ENCODE data around the gene TMEM86A. TPM values are rescaled to one million over a fixed set of nuclear protein-coding genes. Genes with fewer than 3 reads are reported as not detected.

TMEM86A gene
- total and polyA plus RNA-seq, 2 of the 13 experiments (the other 11 are each of a cell fraction or from before 2014, with no cell fraction given): 0.03 to 0.07 TPM

GRCh38 chr11:18700375-18700774 lies 1.8 kb downstream of the TMEM86A start:
- Histone ChIP-seq H3K9me3 (ENCODE audit: low read length) (no peaks in the 10 kb centered on the region), H3K4me3 (replicated peaks in 1 of 3; ENCODE audit: insufficient read depth in 1 of 3, low read depth in 2 of 3, low read length in 3 of 3) (no peak overlapping the region), H3K27me3 (ENCODE audit: control insufficient read depth in 1 of 2, insufficient read depth in 2 of 2, low read length in 2 of 2) (peaks cover 2 to 51% of the 10 kb centered on the region in 2 experiments; a peak in 4 of 5 replicates), H3K4me1 (ENCODE audit: insufficient read depth, low read length) (peaks cover 16% of the 10 kb centered on the region), H3K4me2 (ENCODE audit: low read depth, low read length) (no peak overlapping the region), H4K20me1 (ENCODE audit: insufficient read depth, low read length) (no peaks in the 10 kb centered on the region), H3K79me2 (ENCODE audit: insufficient read depth, low read length) (no peaks in the 10 kb centered on the region), H3K9ac (ENCODE audit: insufficient read depth, low read depth, low read length) (no peak overlapping the region), H3K36me3 (replicated peaks in 1 of 2; ENCODE audit: control insufficient read depth in 1 of 2, insufficient read depth in 2 of 2, low read length in 2 of 2) (no peaks in the 10 kb centered on the region), H3K27ac (ENCODE audit: extremely low read length, insufficient read depth, low read length) (no peak overlapping the region), H2AFZ (ENCODE audit: low read length) (no peak overlapping the region)
- no peak for FAIRE-seq
- no peak for ATAC-seq
- no peak for DNase-seq (ENCODE audit: low spot score)
- in situ Hi-C loops (cut with HindIII; ENCODE audit: extremely low pct_ligation_motif_present, low pct_unique_long_range_greater_than_20kb) (no loop called here), intact Hi-C loops (cut with micrococcal nuclease; ENCODE audit: unreplicated experiment) (no loop called here)
- no TSS peak for BruUV-seq (replicated peaks)
- 0% methylated on average over 1 of the region's 1 CpG for WGBS (ENCODE audit: low lambda C conversion rate)
- no peak for TF ChIP-seq CHD4 (IDR thresholded peaks at IDR 0.05; ENCODE audit: borderline replicate concordance, low read length)
- TF ChIP-seq PLRG1 (conservative IDR thresholded peaks at IDR 0.05): no peak
- no peak for TF ChIP-seq PPARG (CRISPR knock-in tag; conservative IDR thresholded peaks at IDR 0.05)
- TF ChIP-seq RBAK (CRISPR knock-in tag; IDR thresholded peaks at IDR 0.05): no peak
- ChIA-PET CTCF (ENCODE audit: low intra/inter-chr PET ratio, low total read pairs) (no interaction called here), POLR2A (no interaction called here)

- BruUV-seq (replicated peaks): no TSS peak
- H3K36me3 ChIP-seq (replicated peaks in 1 of 2; ENCODE audit: control insufficient read depth in 1 of 2, insufficient read depth in 2 of 2, low read length in 2 of 2): no peaks in the 10 kb centered on the region
- intact Hi-C loops (cut with micrococcal nuclease; ENCODE audit: unreplicated experiment) (no loop called here), in situ Hi-C loops (cut with HindIII; ENCODE audit: extremely low pct_ligation_motif_present, low pct_unique_long_range_greater_than_20kb) (no loop called here)
- H3K9me3 ChIP-seq (ENCODE audit: low read length): no peaks in the 10 kb centered on the region
- CTCF ChIA-PET (ENCODE audit: low intra/inter-chr PET ratio, low total read pairs): no interaction called here
- peaks cover 16% of the 10 kb centered on the region for H3K4me1 ChIP-seq (ENCODE audit: insufficient read depth, low read length)
- ATAC-seq: no peak
- no peak for FAIRE-seq
- no peaks in the 10 kb centered on the region for H4K20me1 ChIP-seq (ENCODE audit: insufficient read depth, low read length)
- no peaks in the 10 kb centered on the region for H3K79me2 ChIP-seq (ENCODE audit: insufficient read depth, low read length)
- POLR2A ChIA-PET: no interaction called here
- DNase-seq (ENCODE audit: low spot score): no peak
- no peak overlapping the region for H3K27ac ChIP-seq (ENCODE audit: extremely low read length, insufficient read depth, low read length)
- H2AFZ ChIP-seq (ENCODE audit: low read length): no peak overlapping the region
- H3K4me2 ChIP-seq (ENCODE audit: low read depth, low read length): no peak overlapping the region
- peaks cover 3 to 56% of the 10 kb centered on the region in 2 experiments; a peak in 4 of 5 replicates for H3K27me3 ChIP-seq (ENCODE audit: control insufficient read depth in 1 of 2, insufficient read depth in 2 of 2, low read length in 2 of 2)
- no peak overlapping the region for H3K4me3 ChIP-seq (replicated peaks in 1 of 3; ENCODE audit: insufficient read depth in 1 of 3, low read depth in 2 of 3, low read length in 3 of 3)
- TF ChIP-seq SOX5 (CRISPR knock-in tag; IDR thresholded peaks at IDR 0.05; ENCODE audit: borderline replicate concordance) (no peak), IKZF4 (CRISPR knock-in tag; IDR thresholded peaks at IDR 0.05; ENCODE audit: borderline replicate concordance, low read depth, not compliant biosample characterization) (no peak), EHMT2 (IDR thresholded peaks at IDR 0.05; ENCODE audit: borderline replicate concordance, low read depth, low read length) (no peak), FIP1L1 (IDR thresholded peaks at IDR 0.05; ENCODE audit: borderline replicate concordance, insufficient read depth, low read depth, low read length) (no peak), ZBTB8A (CRISPR knock-in tag; IDR thresholded peaks at IDR 0.05; ENCODE audit: borderline replicate concordance, low read depth) (no peak), ZNF367 (CRISPR knock-in tag; IDR thresholded peaks at IDR 0.05; ENCODE audit: borderline replicate concordance) (no peak), MED8 (CRISPR knock-in tag; IDR thresholded peaks at IDR 0.05; ENCODE audit: insufficient replicate concordance) (no peak), SETDB1 (CRISPR knock-in tag; IDR thresholded peaks at IDR 0.05; ENCODE audit: borderline replicate concordance) (no peak), NFAT5 (CRISPR knock-in tag; IDR thresholded peaks at IDR 0.05) (no peak), GABPA (IDR thresholded peaks at IDR 0.05; ENCODE audit: low read depth, low read length) (no peak), GABPA (CRISPR knock-in tag; IDR thresholded peaks at IDR 0.05; ENCODE audit: low read depth) (no peak), TOPORS (CRISPR knock-in tag; IDR thresholded peaks at IDR 0.05) (no peak)
- WGBS (ENCODE audit: low lambda C conversion rate): 53% methylated on average over 5 of the region's 7 CpGs
- no peak overlapping the region for H3K9ac ChIP-seq (ENCODE audit: insufficient read depth, low read depth, low read length)
These were observed 2.3 kb downstream of the TMEM86A start for GRCh38 chr11:18700872-18701271.
